Measurements from ENCODE around the gene KRT72.

The KRT72 gene

DNA sequence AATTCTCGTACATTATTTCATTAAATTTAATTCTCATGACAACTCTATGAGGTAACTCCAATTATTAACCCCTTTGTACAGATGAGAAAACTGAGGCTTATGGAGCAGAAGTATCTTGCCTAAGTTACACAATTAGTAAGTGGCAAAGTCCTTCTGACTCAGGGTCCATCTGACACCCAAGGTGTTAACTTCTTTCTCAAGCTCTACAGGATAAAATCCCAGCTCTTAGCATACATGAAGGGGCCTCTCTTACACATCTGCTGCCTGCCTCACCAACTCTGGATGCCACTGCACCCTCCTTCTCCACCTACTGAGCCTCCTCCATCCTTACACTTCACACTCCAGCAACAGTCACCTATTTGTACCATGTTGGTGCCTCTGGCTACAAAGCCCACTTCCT, 4.3 kb upstream of the KRT72 start:
- Histone ChIP-seq H3K9ac (ENCODE audit: low read length) (no peak overlapping the region), H3K4me1 (ENCODE audit: control insufficient read depth, low read depth, low read length) (no peaks in the 10 kb centered on the region), H3K36me3 (ENCODE audit: control insufficient read depth, insufficient read depth, low read length) (no peaks in the 10 kb centered on the region), H3K23ac (ENCODE audit: low read length) (no peak overlapping the region), H4K8ac (ENCODE audit: low read depth, low read length) (no peak overlapping the region), H3K27me3 (ENCODE audit: insufficient read depth, low read length, poor library complexity) (no peaks in the 10 kb centered on the region), H3K4me3 (ENCODE audit: low read length) (no peak overlapping the region), H3K56ac (ENCODE audit: low read length) (no peak overlapping the region), H2BK120ac (ENCODE audit: low read depth, low read length) (no peak overlapping the region), H3K18ac (ENCODE audit: low read length) (no peak overlapping the region), H2BK15ac (replicated peaks; ENCODE audit: low read depth) (no peak overlapping the region), H3K79me1 (ENCODE audit: low read length) (no peaks in the 10 kb centered on the region), H2AK5ac (ENCODE audit: low read length) (no peak overlapping the region), H3K4ac (ENCODE audit: low read depth, low read length) (no peak overlapping the region), H3K79me2 (ENCODE audit: control insufficient read depth, insufficient read depth, low read length) (no peaks in the 10 kb centered on the region), H3K27ac (ENCODE audit: low read depth, low read length) (no peak overlapping the region), H2BK5ac (ENCODE audit: low read length) (no peak overlapping the region), H4K5ac (ENCODE audit: low read length) (no peak overlapping the region), H3K4me2 (ENCODE audit: low read length) (no peak overlapping the region)
- WGBS (ENCODE audit: extremely low coverage, insufficient coverage, low lambda C conversion rate) = no CpG with 5 or more reads among the region's 1 CpG
- DNase-seq = no peak

DNA sequence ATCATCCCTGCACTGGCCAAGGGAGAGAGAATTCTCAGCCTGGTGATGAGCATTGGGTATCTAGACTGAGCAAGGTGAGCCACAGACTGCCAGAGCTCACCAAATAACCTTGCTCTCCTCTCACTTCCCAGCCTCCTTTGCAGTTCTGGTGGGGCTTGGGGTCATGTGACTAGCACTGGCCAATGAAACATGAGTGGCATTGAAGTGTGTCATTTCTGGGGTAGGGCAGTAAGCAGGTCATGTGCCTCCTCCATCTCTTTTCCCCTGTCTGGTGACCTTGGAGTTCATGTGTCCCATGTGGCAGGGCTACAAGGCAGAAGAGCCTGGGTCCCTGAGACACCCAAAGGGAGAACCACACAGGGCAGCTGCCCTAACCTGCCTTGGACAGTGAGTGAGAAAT, 3.6 kb upstream of the KRT72 start:
- Histone ChIP-seq H3K79me1 (ENCODE audit: low read length) (no peaks in the 10 kb centered on the region), H2BK15ac (replicated peaks; ENCODE audit: low read depth) (no peak overlapping the region), H3K9ac (ENCODE audit: low read length) (no peak overlapping the region), H2BK5ac (ENCODE audit: low read length) (no peak overlapping the region), H3K4me1 (ENCODE audit: control insufficient read depth, low read depth, low read length) (no peaks in the 10 kb centered on the region), H3K4ac (ENCODE audit: low read depth, low read length) (no peak overlapping the region), H3K4me3 (ENCODE audit: low read length) (no peak overlapping the region), H3K79me2 (ENCODE audit: control insufficient read depth, insufficient read depth, low read length) (no peaks in the 10 kb centered on the region), H2BK120ac (ENCODE audit: low read depth, low read length) (no peak overlapping the region), H3K36me3 (ENCODE audit: control insufficient read depth, insufficient read depth, low read length) (no peaks in the 10 kb centered on the region), H3K27ac (ENCODE audit: low read depth, low read length) (no peak overlapping the region), H4K5ac (ENCODE audit: low read length) (no peak overlapping the region), H3K23ac (ENCODE audit: low read length) (no peak overlapping the region), H2AK5ac (ENCODE audit: low read length) (no peak overlapping the region), H3K18ac (ENCODE audit: low read length) (no peak overlapping the region), H3K56ac (ENCODE audit: low read length) (no peak overlapping the region), H3K4me2 (ENCODE audit: low read length) (no peak overlapping the region), H4K8ac (ENCODE audit: low read depth, low read length) (no peak overlapping the region), H3K27me3 (ENCODE audit: insufficient read depth, low read length, poor library complexity) (no peaks in the 10 kb centered on the region)
- DNase-seq = peak; percentile 14

DNA sequence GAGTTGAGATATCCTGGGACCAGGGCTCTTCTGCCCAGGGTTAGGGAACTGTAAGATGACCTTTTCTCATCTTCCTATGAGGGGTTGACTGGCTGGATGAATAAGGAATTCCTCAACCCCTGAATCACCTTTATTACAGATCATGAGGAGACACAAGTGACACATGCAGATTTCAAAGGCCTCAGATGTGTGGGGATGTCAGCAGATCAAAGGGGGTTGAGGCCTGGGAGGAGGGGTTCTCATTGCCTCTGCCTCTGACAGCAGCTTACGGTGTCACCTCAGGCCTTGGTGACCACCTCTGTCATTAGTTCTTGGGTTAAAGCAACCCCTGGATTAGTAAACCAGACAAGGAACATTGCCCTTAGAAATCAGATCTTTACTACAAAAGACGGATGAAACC, 2.1 kb upstream of the KRT72 start:
- Histone ChIP-seq H3K4me3 (ENCODE audit: low read length) (no peak overlapping the region), H3K23ac (ENCODE audit: low read length) (no peak overlapping the region), H3K4me2 (ENCODE audit: low read length) (no peak overlapping the region), H4K5ac (ENCODE audit: low read length) (no peak overlapping the region), H2AK5ac (ENCODE audit: low read length) (no peak overlapping the region), H3K18ac (ENCODE audit: low read length) (no peak overlapping the region), H3K9ac (ENCODE audit: low read length) (no peak overlapping the region), H3K27ac (ENCODE audit: low read depth, low read length) (no peak overlapping the region), H3K4ac (ENCODE audit: low read depth, low read length) (no peak overlapping the region), H3K36me3 (ENCODE audit: control insufficient read depth, insufficient read depth, low read length) (no peaks in the 10 kb centered on the region), H3K56ac (ENCODE audit: low read length) (no peak overlapping the region), H3K27me3 (ENCODE audit: insufficient read depth, low read length, poor library complexity) (no peaks in the 10 kb centered on the region), H2BK120ac (ENCODE audit: low read depth, low read length) (no peak overlapping the region), H4K8ac (ENCODE audit: low read depth, low read length) (no peak overlapping the region), H3K79me2 (ENCODE audit: control insufficient read depth, insufficient read depth, low read length) (no peaks in the 10 kb centered on the region), H3K4me1 (ENCODE audit: control insufficient read depth, low read depth, low read length) (no peaks in the 10 kb centered on the region), H2BK5ac (ENCODE audit: low read length) (no peak overlapping the region), H2BK15ac (replicated peaks; ENCODE audit: low read depth) (no peak overlapping the region), H3K79me1 (ENCODE audit: low read length) (no peaks in the 10 kb centered on the region)
- WGBS (ENCODE audit: extremely low coverage, insufficient coverage, low lambda C conversion rate) = no CpG with 5 or more reads among the region's 2 CpGs
- peak; percentile 56 for DNase-seq

DNA sequence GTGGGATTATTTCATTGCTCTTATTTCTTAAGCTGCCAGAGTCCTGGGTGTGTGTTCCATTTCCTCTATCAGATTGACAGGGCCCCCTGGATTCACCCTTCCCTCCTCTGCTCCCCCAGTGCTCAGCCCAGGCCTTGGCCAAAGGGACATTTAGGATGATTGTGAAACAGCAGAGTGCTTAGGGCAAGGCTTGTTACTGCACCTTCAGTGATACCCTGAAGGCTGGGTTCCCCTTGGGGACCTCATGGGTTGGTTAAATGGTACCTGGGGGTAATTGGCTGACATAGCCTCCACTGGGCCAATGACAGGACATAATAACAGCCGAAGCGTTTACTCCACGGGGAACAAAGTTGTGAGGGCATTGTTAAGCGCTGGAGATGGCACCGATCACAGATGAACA, 1.3 kb upstream of the KRT72 start:
- DNase-seq = no peak
- H3K9ac ChIP-seq (ENCODE audit: low read length) = no peak overlapping the region
- H3K4ac ChIP-seq (ENCODE audit: low read depth, low read length) = no peak overlapping the region
- H3K27me3 ChIP-seq (ENCODE audit: insufficient read depth, low read length, poor library complexity) = no peaks in the 10 kb centered on the region
- H3K4me1 ChIP-seq (ENCODE audit: control insufficient read depth, low read depth, low read length) = no peaks in the 10 kb centered on the region
- H3K79me1 ChIP-seq (ENCODE audit: low read length) = no peaks in the 10 kb centered on the region
- no peak overlapping the region for H3K56ac ChIP-seq (ENCODE audit: low read length)
- H3K36me3 ChIP-seq (ENCODE audit: control insufficient read depth, insufficient read depth, low read length) = no peaks in the 10 kb centered on the region
- H2AK5ac ChIP-seq (ENCODE audit: low read length) = no peak overlapping the region
- H3K79me2 ChIP-seq (ENCODE audit: control insufficient read depth, insufficient read depth, low read length) = no peaks in the 10 kb centered on the region
- no peak overlapping the region for H4K8ac ChIP-seq (ENCODE audit: low read depth, low read length)
- H3K27ac ChIP-seq (ENCODE audit: low read depth, low read length) = no peak overlapping the region
- H2BK5ac ChIP-seq (ENCODE audit: low read length) = no peak overlapping the region
- H2BK120ac ChIP-seq (ENCODE audit: low read depth, low read length) = no peak overlapping the region
- no peak overlapping the region for H3K4me2 ChIP-seq (ENCODE audit: low read length)
- no peak overlapping the region for H3K18ac ChIP-seq (ENCODE audit: low read length)
- H3K23ac ChIP-seq (ENCODE audit: low read length) = no peak overlapping the region
- no peak overlapping the region for H3K4me3 ChIP-seq (ENCODE audit: low read length)
- H4K5ac ChIP-seq (ENCODE audit: low read length) = no peak overlapping the region
- no CpG with 5 or more reads among the region's 5 CpGs for WGBS (ENCODE audit: extremely low coverage, insufficient coverage, low lambda C conversion rate)
- H2BK15ac ChIP-seq (replicated peaks; ENCODE audit: low read depth) = no peak overlapping the region

DNA sequence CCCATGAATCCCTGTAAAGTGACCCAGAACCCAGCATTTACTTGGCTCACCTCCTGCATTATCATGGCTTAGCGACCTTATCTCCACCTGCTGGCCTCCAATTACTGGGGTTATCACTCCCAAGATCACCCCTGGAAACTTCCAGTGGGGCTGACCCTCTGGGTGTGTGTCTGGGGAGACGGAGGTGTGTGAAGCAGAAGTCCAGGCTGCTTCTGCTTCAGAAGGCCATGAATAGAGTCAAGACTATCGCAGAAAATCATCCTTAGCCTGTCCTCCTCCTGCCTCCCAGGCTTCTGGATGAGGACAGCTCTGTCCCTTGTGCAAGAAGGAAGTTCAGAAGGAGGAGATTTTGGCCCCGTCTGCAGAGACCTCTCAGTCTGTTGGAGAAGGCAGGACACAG, 408 bp upstream of the KRT72 start:
- Histone ChIP-seq H3K56ac (ENCODE audit: low read length) (no peak overlapping the region), H3K4me1 (ENCODE audit: control insufficient read depth, low read depth, low read length) (no peaks in the 10 kb centered on the region), H3K4ac (ENCODE audit: low read depth, low read length) (no peak overlapping the region), H3K27me3 (ENCODE audit: insufficient read depth, low read length, poor library complexity) (no peaks in the 10 kb centered on the region), H2BK5ac (ENCODE audit: low read length) (no peak overlapping the region), H2BK15ac (replicated peaks; ENCODE audit: low read depth) (no peak overlapping the region), H2AK5ac (ENCODE audit: low read length) (no peak overlapping the region), H4K8ac (ENCODE audit: low read depth, low read length) (no peak overlapping the region), H3K79me2 (ENCODE audit: control insufficient read depth, insufficient read depth, low read length) (no peaks in the 10 kb centered on the region), H3K18ac (ENCODE audit: low read length) (no peak overlapping the region), H3K4me3 (ENCODE audit: low read length) (no peak overlapping the region), H3K23ac (ENCODE audit: low read length) (no peak overlapping the region), H3K36me3 (ENCODE audit: control insufficient read depth, insufficient read depth, low read length) (no peaks in the 10 kb centered on the region), H4K5ac (ENCODE audit: low read length) (no peak overlapping the region), H3K79me1 (ENCODE audit: low read length) (no peaks in the 10 kb centered on the region), H3K27ac (ENCODE audit: low read depth, low read length) (no peak overlapping the region), H3K4me2 (ENCODE audit: low read length) (no peak overlapping the region), H2BK120ac (ENCODE audit: low read depth, low read length) (no peak overlapping the region), H3K9ac (ENCODE audit: low read length) (no peak overlapping the region)
- no CpG with 5 or more reads among the region's 4 CpGs for WGBS (ENCODE audit: extremely low coverage, insufficient coverage, low lambda C conversion rate)
- DNase-seq = peak; percentile 11

DNA sequence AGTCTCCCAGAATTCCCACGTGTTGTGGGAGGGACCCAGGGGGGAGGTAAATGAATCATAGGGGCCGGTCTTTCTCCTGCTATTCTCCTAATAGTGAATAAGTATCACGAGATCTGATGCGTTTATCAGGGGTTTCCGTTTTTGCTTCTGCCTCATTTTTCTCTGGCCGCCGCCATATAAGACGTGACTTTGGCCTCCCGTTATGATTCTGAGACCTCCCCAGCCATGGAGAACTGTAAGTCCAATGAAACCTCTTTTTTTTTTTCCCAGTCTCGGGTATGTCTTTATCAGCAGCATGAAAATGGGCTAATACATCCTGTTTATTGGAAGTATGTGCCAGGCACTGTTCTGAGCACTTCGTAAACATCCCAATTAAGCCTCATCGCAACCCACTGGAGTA, 788 bp downstream of the KRT72 start:
- Histone ChIP-seq H3K36me3 (ENCODE audit: control insufficient read depth, insufficient read depth, low read length) (no peaks in the 10 kb centered on the region), H3K4me2 (ENCODE audit: low read length) (no peak overlapping the region), H3K27me3 (ENCODE audit: insufficient read depth, low read length, poor library complexity) (no peaks in the 10 kb centered on the region), H3K79me1 (ENCODE audit: low read length) (no peaks in the 10 kb centered on the region), H2BK5ac (ENCODE audit: low read length) (no peak overlapping the region), H2BK120ac (ENCODE audit: low read depth, low read length) (no peak overlapping the region), H3K23ac (ENCODE audit: low read length) (no peak overlapping the region), H4K8ac (ENCODE audit: low read depth, low read length) (no peak overlapping the region), H3K18ac (ENCODE audit: low read length) (no peak overlapping the region), H3K79me2 (ENCODE audit: control insufficient read depth, insufficient read depth, low read length) (no peaks in the 10 kb centered on the region), H3K4me3 (ENCODE audit: low read length) (no peak overlapping the region), H3K4me1 (ENCODE audit: control insufficient read depth, low read depth, low read length) (no peaks in the 10 kb centered on the region), H4K5ac (ENCODE audit: low read length) (no peak overlapping the region), H2BK15ac (replicated peaks; ENCODE audit: low read depth) (no peak overlapping the region), H2AK5ac (ENCODE audit: low read length) (no peak overlapping the region), H3K27ac (ENCODE audit: low read depth, low read length) (no peak overlapping the region), H3K56ac (ENCODE audit: low read length) (no peak overlapping the region), H3K4ac (ENCODE audit: low read depth, low read length) (no peak overlapping the region), H3K9ac (ENCODE audit: low read length) (no peak overlapping the region)
- WGBS (ENCODE audit: extremely low coverage, insufficient coverage, low lambda C conversion rate) = no CpG with 5 or more reads among the region's 12 CpGs
- DNase-seq = no peak

All from mesendoderm (in vitro differentiated cells).